Keratinocyte (primary cell): ENCODE results near the gene LRRN3. TPM values are rescaled to one million over a fixed set of nuclear protein-coding genes. Genes with fewer than 3 reads are reported as not detected.

ENCODE experiments used
- DNase-seq: peaks from one replicate; pipeline ENCODE4 v3.0.0-alpha.2; 2011; ENCODE audit warnings: low read depth, missing footprints, low spot score
- FAIRE-seq: peaks from 2 replicates; lab custom pipeline; 2011; peaks lifted over from hg19 to GRCh38; lab: Jason Lieb, UNC
- H2AFZ ChIP-seq: 2 replicates; pipeline ENCODE4 v1.6.0; 2012; ENCODE audit warnings: low read length, control low read depth, inconsistent platforms; ENCODE audit not compliant: control insufficient read depth
- H3K27ac ChIP-seq: 2 replicates; pipeline ENCODE4 v1.5.1; 2011; ENCODE audit warnings: low read length; ENCODE audit not compliant: control insufficient read depth, insufficient read depth
- H3K27me3 ChIP-seq: 3 replicates; pipeline ENCODE4 v1.6.0; 2011; ENCODE audit warnings: low read length; ENCODE audit not compliant: control insufficient read depth, insufficient read depth; ENCODE audit errors: extremely low read depth
- H3K36me3 ChIP-seq, 2 experiments: 2 replicates in 1 of 2; 3 replicates in 1 of 2; pipeline ENCODE4 v1.5.1; 2011; ENCODE audit warnings: low read length in 2 of 2, mild to moderate bottlenecking in 1 of 2; ENCODE audit not compliant: control insufficient read depth in 2 of 2, insufficient read depth in 2 of 2; ENCODE audit errors: extremely low read depth in 1 of 2
- H3K4me1 ChIP-seq: 3 replicates; pipeline ENCODE4 v1.5.1; 2011; ENCODE audit warnings: low read length; ENCODE audit not compliant: control insufficient read depth, insufficient read depth; ENCODE audit errors: extremely low read depth
- H3K4me2 ChIP-seq: 3 replicates; pipeline ENCODE4 v1.6.0; 2011; ENCODE audit warnings: low read depth, low read length; ENCODE audit not compliant: control insufficient read depth, insufficient read depth; ENCODE audit errors: extremely low read depth
- H3K4me3 ChIP-seq, 3 experiments: fragments of 200-600 bp in 1 of 3; sonication (generic) in 1 of 3; 2 replicates in 2 of 3; 3 replicates in 1 of 3; pipeline ENCODE4 v1.5.1; 2011 to 2016; ENCODE audit warnings: low read length in 3 of 3, mild to moderate bottlenecking in 3 of 3, control low read depth in 2 of 3, inconsistent platforms in 1 of 3, low read depth in 1 of 3, mixed read lengths in 1 of 3, mixed run types in 1 of 3, moderate library complexity in 1 of 3; ENCODE audit not compliant: control insufficient read depth in 2 of 3, insufficient read depth in 2 of 3; ENCODE audit errors: extremely low read depth in 1 of 3
- H3K79me2 ChIP-seq: 2 replicates; pipeline ENCODE4 v1.6.0; 2012; ENCODE audit warnings: low read length; ENCODE audit not compliant: control insufficient read depth, insufficient read depth
- H3K9ac ChIP-seq: 3 replicates; pipeline ENCODE4 v1.6.0; 2011; ENCODE audit warnings: low read length; ENCODE audit not compliant: control insufficient read depth, insufficient read depth; ENCODE audit errors: extremely low read depth
- H3K9me1 ChIP-seq: 3 replicates; pipeline ENCODE4 v1.6.0; 2011; ENCODE audit warnings: low read length; ENCODE audit not compliant: control insufficient read depth, insufficient read depth; ENCODE audit errors: extremely low read depth
- H3K9me3 ChIP-seq: 2 replicates; pipeline ENCODE4 v1.5.1; 2012; ENCODE audit warnings: low read depth, low read length; ENCODE audit not compliant: control insufficient read depth
- H4K20me1 ChIP-seq: 3 replicates; pipeline ENCODE4 v1.6.0; 2011; ENCODE audit warnings: low read length; ENCODE audit not compliant: control insufficient read depth, insufficient read depth; ENCODE audit errors: extremely low read depth
- EZH2 ChIP-seq: IDR thresholded peaks from one replicate; pipeline ENCODE4 v1.6.1; 2012; ENCODE audit warnings: inconsistent platforms, mild to moderate bottlenecking, low read length, moderate library complexity
- dilution Hi-C: fragments of 300-500 bp; cut with MboI; formaldehyde crosslinking; loops from one replicate; pipeline ENCODE4 v1.7.0; 2020; ENCODE audit warnings: low sequenced_read_pairs; ENCODE audit not compliant: extremely low pct_ligation_motif_present
- polyA plus RNA-seq, 5 experiments: library from polyadenylated mRNA; depleted of rRNA in 3 of 5; stranded (reverse) in 3 of 5; stranded (forward) in 1 of 5; unstranded in 1 of 5; fragments of >200 nt; gene quantifications; 1 replicate in 1 of 5; 2 replicates in 3 of 5; 3 replicates in 1 of 5; pipeline versions ENCODE4 v1.2.1 to v1.2.3, GENCODE V29; 2011 to 2012; ENCODE audit warnings: missing spikeins in 2 of 5, low read depth in 1 of 5, low replicate concordance in 1 of 5
- TF ChIP-seq, protein P1 (sequence below), 3 experiments: IDR thresholded peaks in 1 of 3; conservative IDR thresholded peaks in 1 of 3; optimal IDR thresholded peaks in 1 of 3; 2 replicates in 2 of 3; 3 replicates in 1 of 3; pipeline versions ENCODE3 to v1.5.1; 2011; ENCODE audit warnings: low read length in 3 of 3, mild to moderate bottlenecking in 3 of 3, moderate library complexity in 2 of 3, control low read depth in 1 of 3, inconsistent platforms in 1 of 3; ENCODE audit not compliant: insufficient read depth in 2 of 3; ENCODE audit errors: extremely low read depth in 1 of 3

LRRN3 gene
- polyA plus RNA-seq, 1 donor (not counting 4 experiments of a cell fraction or from before 2014, with no cell fraction given) = not detected

- Histone ChIP-seq H4K20me1 (no peaks in the 10 kb centered on the region), H3K36me3 (no peaks in the 10 kb centered on the region), H3K27ac (no peak overlapping the region), H3K4me3 (no peak overlapping the region), H3K9me3 (no peaks in the 10 kb centered on the region), H3K79me2 (no peaks in the 10 kb centered on the region), H3K4me1 (no peaks in the 10 kb centered on the region), H3K9ac (no peak overlapping the region), H3K9me1 (no peaks in the 10 kb centered on the region), H3K27me3 (no peaks in the 10 kb centered on the region), H2AFZ (no peak overlapping the region), H3K4me2 (no peak overlapping the region)
- TF ChIP-seq, protein P1, sequence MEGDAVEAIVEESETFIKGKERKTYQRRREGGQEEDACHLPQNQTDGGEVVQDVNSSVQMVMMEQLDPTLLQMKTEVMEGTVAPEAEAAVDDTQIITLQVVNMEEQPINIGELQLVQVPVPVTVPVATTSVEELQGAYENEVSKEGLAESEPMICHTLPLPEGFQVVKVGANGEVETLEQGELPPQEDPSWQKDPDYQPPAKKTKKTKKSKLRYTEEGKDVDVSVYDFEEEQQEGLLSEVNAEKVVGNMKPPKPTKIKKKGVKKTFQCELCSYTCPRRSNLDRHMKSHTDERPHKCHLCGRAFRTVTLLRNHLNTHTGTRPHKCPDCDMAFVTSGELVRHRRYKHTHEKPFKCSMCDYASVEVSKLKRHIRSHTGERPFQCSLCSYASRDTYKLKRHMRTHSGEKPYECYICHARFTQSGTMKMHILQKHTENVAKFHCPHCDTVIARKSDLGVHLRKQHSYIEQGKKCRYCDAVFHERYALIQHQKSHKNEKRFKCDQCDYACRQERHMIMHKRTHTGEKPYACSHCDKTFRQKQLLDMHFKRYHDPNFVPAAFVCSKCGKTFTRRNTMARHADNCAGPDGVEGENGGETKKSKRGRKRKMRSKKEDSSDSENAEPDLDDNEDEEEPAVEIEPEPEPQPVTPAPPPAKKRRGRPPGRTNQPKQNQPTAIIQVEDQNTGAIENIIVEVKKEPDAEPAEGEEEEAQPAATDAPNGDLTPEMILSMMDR (optimal IDR thresholded peaks at IDR 0.05 in 1 of 3, IDR thresholded peaks at IDR 0.05 in 1 of 3, conservative IDR thresholded peaks at IDR 0.05 in 1 of 3; ENCODE audit: extremely low read depth in 1 of 3, insufficient read depth in 2 of 3, low read length in 3 of 3) = no peak
- no peak for TF ChIP-seq EZH2
- FAIRE-seq (no peak), DNase-seq (no peak)
- dilution Hi-C loops = no loop called here
These were observed 10.3 kb upstream of the LRRN3 start for GRCh38 chr7:111080495-111081105.

DNA sequence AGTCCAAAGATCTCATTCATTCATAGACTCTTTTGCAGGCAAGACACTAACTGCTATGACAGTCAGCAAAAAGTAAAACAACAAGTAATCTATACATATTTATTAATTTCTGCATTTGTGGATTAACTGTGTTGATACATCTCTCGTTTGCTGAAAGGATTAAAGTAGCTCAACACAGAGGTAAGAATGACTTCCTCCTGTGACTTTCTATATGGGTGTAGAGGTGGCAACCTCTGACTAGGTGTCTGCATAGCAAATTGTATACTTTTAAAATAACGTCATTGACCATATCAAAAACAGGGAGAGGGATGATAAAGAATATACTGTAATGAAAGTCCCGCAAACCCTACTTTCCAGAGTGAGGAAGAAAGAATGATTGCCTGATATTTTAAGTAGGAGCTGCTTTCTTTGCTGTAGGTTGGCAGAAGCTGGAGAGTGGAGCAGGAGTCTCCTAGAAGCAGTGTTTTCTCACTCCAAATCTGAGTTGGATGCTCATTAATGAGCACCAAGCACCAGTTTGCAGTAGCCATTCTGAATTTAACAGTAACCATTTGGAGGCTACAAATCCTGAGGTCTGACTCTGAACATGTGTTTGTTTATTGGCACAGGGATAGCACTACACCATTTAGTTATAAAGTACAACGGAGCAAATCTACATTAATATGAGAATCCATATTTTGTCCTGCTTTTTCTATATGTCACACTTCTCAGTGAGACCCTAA, 9.2 kb upstream of the LRRN3 start:
- H2AFZ ChIP-seq = no peak overlapping the region
- no peaks in the 10 kb centered on the region for H3K79me2 ChIP-seq
- H3K36me3 ChIP-seq = no peaks in the 10 kb centered on the region
- no peaks in the 10 kb centered on the region for H3K9me3 ChIP-seq
- H3K27me3 ChIP-seq = no peaks in the 10 kb centered on the region
- H3K9ac ChIP-seq = no peak overlapping the region
- H4K20me1 ChIP-seq = no peaks in the 10 kb centered on the region
- H3K4me2 ChIP-seq = no peak overlapping the region
- no peak overlapping the region for H3K27ac ChIP-seq
- dilution Hi-C loops = no loop called here
- H3K4me3 ChIP-seq = no peak overlapping the region
- H3K4me1 ChIP-seq = no peaks in the 10 kb centered on the region
- no peak for FAIRE-seq
- no peaks in the 10 kb centered on the region for H3K9me1 ChIP-seq
- DNase-seq = no peak
- TF ChIP-seq, protein P1 (optimal IDR thresholded peaks at IDR 0.05 in 1 of 3, IDR thresholded peaks at IDR 0.05 in 1 of 3, conservative IDR thresholded peaks at IDR 0.05 in 1 of 3; ENCODE audit: extremely low read depth in 1 of 3, insufficient read depth in 2 of 3, low read length in 3 of 3) = no peak
- TF ChIP-seq EZH2 = no peak
